Glomerular visceral epithelial cell (primary cell): ENCODE measurements around the gene BZW1.
A peak's percentile ranks its signal among the peaks of the same experiment; 100 is the strongest.
"Not testable (repeated sequence)": the region's sequence is repeated elsewhere in the genome, so short reads cannot be mapped to it uniquely, and the experiment has no call there.

Experiments
- DNase-seq: peaks from one replicate; pipeline ENCODE4 v3.0.0-alpha.2; 2016; ENCODE audit errors: extremely low spot score

BZW1 gene

DNA sequence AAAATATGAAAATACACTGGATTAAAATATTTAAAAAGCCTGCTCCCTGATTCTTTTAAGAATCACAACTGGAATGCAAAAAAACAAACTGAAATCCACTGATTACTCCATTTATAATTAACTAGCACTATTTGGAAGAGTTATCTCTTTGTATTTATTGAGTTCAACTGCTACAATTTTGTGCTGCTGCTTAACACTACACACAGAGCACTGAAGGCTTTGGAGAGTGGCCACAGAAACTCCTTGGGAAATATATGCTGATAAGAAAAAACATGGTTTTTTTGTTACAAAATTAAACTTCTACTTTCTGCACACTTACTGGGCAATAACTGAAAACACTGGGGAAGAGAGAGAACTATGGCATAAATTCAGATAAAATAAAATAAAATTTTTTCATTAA, 19.8 kb upstream of the BZW1 start:
- no peak for DNase-seq

DNA sequence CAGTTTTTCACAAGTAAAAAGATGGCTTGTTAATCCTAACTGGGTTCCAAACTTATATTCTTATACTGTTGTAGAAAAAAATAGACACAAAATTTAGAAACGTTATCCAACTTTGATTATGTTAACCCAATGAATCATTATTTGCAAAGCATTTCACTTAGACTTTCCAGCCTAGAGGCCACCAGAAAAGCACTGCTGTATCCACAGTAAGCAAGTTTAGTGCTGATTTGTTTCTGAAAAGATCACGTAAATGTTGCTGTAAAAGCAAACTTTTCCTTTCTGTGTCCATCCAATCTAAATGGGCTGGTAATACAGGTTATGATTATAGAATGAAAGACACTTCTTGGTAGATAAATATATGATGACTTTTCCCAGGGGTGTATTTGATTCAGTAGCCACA, 17.6 kb upstream of the BZW1 start:
- no peak for DNase-seq

DNA sequence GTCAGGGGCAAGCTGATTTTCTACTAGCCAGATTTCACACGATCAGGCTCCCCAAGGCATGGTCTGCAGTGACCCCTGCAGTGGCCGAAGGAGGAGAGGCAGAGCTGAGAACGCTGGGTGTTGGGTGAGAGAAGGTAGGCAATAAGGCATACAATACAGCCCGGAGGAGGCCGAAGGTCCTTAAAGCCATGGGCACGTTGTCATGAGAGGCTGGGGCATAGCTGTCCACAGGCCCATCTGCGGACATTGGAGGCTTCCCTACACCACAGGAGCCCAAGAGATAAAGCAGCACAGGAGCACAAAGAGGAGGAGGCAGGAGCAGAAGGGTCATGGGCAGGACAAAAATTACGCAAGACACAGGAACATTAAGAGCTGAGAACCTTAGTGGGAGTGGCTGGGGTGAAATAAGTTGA, 16.7 kb upstream of the BZW1 start:
- no peak for DNase-seq

DNA sequence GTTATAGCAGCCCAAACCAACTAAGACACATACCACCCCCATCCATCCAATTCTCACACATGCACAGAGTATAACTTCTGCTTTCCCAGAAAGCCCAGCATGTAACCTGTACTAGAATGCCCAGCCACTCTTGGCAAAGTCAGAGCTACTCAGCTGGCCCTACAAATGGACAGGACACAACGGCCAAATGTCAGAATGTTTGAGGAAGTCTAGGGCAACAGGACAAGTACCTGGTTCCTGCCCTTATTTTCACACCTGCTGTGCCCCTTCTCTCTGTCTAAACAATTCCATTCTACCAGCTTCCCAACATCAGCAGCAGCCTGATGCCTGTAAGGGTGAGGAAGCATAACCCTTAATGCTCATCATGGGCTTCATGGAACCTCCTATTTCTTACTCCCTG, 15.1 kb upstream of the BZW1 start:
- no peak for DNase-seq

DNA sequence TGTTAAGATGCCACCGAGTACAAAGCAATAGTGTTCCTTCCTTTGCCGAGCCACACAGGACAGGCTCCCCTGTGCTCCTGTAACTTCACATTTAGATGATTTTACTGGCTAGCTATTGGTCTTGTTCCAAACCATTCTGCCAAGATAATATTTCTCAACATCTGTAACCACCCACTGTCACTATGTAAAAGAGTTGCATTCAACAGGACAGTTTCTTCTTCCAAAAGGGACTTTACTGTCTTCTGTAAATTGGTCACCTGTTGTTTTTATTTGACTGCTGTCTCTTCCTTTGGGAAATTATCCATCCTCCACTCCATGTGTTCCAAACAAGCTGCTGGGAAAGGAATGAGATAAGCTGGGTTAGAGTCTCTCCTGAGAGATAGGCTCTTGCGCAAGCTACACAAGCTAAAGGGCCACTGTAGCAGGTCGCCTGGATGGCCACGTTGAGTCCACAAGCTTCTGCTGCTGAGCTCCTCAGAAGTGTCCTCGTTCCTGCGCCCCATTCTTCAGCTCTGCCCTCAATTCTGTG, 14.4 kb upstream of the BZW1 start:
- no peak for DNase-seq

DNA sequence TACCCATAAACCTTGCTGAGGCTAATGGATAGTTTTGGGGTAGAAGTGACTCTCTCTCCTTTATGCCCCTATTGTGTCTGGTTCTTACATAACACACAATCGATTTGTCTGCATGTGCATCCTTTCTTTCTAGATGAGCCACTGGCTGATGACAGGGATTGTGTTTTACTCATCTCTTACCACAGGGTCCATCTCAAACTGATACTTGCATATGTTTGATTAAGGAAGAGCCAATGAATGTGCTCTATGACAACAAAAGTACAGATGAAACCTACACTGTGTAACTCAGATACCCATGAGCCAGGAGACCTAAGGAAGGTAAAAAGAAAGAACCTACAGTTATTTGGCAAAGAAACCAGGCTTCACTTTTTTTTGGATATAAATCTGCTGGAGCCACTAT, 13.2 kb upstream of the BZW1 start:
- DNase-seq: no peak

DNA sequence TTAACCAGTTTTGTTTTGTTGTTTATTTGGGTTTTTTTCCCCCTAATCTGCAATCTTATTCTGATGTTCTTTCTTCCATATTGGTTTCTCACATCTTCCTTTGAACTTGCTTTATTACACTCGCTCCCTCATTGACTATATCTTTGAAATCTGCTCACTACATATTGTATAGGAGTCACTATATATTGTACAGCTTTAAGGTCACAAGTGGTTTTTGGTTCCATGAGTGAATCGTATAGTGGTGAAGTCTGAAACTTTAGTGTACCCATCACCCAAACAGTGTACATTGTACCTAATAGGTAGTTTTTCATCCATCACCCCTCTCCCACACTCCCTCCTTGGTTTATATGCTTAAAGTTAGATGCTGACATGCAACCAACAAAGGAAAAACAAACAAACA, 11.3 kb upstream of the BZW1 start:
- no peak for DNase-seq

DNA sequence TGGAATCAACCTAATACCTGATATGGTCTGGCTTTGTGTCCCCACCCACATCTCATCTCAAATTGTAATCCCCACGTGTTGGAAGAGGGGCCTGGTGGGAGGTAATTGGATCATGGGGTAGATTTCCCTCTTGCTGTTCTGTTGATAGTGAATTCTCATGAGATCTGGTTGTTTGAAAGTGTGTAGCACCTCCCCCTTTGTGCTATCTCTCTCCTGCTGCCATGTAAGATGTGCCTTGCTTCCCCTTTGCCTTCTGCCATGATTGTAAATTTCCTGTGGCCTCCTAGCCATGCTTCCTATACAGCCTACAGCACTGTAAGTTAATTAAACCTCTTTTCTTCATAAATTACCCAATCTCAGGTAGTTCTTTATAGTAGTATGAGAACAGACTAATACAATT, 10.3 kb upstream of the BZW1 start:
- DNase-seq: not testable (repeated sequence)

DNA sequence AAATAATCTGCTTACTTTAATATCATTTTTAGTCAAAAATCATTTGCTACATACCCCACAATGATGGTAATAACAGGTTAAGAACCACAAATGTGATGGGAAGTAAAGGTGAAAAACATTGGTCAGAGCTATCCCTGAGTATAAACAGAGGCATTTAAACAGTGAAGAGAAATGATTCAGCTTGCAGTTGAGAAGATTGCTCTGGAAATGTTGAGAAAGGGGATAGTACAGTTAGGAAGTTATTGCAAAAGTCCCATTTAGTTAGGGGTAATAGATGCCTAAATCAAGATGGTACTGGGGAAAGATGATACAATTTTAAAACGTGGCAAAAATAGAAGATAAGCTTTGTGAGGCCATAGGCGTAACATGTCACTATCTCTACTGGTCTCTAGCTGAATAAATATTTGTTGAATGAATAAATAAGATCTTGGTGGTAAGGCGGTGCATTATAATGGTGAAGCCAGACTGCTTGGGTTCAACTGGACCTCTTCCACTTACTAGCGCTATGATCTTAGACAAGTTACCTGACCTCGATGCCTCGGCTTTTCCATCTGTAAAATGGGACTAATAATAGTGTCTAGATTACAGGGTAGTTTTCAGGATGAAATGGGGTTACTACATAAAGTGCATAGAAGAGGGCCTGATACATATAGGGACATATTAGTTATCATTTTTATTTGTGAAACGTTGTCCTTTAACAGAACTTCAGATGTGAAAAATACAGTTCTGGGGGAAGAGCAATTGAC, 2.0 kb upstream of the BZW1 start:
- no peak for DNase-seq

DNA sequence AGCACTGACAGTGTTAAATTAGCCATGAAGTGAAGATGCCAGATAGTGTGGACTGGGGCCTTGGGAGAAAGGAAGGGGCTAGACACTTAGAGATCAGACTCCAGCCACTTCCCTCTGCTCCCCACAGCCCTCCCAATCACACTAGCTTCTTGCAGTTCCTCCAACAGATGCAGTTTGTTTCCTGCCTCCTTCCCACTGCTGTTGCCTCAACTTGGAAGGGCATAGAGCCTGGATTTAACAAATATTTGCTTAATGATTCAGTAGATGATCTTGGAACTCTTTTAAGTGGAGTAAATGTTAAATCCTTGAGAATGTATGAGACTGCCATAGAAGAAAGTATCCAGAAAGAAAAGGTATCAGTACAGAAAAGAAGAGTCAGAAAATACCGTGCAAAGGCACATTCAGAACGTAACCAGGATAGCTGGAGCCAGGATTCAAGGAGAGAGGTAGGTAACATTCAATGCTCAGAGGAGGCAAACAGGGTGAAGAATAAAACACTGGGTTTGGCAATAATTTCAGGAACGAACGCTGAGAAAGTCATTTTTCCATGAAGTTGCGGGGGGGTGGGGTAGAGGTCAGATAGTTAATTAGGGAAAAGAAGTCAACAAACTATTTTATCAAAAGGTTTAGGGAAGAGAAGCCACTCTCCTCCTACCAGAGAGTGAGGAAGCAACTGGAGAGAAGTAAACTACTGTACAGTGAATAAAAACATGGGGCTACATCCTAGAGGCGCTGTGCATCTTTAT, 1.3 kb upstream of the BZW1 start:
- peak; percentile 26 for DNase-seq

DNA sequence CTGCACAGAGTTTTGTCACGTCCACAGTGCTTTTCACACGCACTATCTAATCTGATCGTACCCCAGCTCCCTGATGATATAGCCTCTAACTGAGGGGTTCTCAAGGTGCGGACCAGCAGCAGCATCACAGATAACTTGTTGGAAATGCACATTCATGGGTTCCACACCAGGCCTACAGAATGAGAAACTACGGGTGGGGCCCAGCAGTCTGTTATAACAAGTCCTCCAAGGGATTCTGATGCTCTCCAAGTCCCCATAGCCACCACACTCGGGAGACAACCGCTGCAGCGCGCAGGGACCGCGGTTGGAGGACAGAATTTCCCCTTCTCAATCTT, 745 bp upstream of the BZW1 start:
- no peak for DNase-seq

DNA sequence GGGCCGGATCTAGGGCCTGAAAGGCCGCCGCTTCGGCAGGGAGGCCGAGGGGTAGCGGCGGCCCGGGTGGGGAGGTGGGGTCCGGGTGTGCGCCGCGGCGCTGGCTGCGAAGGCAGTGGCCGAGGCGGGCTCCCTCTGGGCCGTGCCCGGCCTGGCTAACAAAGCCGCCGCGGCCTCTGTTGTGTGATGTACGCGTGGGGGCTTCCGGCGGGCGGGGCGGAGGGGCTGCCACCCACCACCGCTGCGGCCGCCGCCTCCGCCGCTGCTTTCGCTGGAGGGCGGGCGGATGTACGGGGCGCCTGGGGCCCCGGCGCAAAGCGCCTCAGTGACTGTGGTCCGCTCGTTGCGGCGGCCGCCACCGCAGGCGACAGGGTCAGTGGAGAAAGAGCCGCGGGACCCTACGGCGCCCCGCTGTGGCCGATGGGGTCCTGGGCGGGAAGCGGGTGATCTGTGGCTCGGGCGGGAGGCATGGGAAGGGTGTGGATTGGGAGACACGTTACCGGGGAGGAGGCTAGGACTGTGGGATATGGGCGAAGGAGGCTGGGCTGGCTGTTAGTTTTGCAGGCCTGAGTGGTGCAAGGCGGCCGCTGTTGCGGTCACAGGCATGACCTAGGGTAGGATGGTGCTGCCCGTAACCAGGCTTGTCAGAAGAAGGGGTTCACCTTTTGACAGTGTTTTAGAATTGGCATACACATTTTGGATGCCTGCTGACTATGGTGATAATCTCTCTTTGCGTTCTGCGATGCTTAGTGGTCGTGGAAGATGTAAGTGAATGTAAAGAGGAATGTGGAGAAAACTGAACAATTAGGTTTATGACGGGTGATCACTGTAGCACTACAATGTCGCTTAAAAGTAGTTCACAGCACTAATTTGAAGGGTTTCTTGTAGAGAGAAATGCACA, 662 bp downstream of the BZW1 start:
- peak; percentile 82 for DNase-seq

DNA sequence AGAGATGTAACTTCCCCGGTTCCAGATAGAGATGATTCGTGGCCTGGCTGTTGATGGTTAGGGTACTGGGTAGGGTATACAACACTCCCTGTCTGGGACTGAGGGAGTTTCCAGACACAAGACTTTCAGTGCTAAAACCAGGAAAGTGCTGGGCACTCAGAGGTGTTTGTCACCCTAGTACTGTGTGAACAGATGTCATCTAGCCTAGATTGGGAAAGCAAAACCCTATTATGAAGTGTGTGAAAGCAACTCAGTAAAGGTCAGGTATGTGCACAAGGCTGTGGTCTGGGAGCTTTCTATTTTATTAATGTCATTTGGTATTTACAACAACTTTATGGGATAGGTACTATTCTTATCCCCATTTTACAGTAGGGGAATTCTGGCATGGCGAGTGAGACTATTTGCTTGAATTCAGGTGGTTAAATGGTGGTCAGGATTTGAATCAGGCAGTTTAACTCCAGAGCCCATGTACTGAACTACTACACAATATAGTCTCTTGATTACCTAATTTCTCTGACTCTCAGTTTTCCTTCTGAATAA, 2.6 kb downstream of the BZW1 start:
- DNase-seq: no peak

DNA sequence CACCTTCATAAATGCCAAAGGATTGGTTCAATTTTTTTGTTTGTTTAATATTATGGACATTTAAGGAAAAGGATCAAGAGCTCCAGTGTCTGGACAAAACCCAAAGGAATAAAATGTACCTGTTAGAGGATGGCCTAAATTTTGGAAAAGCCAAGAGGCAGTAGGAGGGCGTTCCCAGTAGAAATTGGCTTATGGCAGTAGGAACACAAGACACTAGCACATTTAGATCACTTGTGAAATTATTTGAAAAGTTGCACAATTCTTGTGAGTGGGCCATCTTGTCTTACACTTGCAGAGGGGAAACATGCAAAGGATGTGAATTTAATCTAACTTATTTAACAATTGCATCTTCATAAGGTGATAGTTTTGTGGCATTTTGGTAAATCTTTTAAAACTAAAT, 3.2 kb downstream of the BZW1 start:
- no peak for DNase-seq

DNA sequence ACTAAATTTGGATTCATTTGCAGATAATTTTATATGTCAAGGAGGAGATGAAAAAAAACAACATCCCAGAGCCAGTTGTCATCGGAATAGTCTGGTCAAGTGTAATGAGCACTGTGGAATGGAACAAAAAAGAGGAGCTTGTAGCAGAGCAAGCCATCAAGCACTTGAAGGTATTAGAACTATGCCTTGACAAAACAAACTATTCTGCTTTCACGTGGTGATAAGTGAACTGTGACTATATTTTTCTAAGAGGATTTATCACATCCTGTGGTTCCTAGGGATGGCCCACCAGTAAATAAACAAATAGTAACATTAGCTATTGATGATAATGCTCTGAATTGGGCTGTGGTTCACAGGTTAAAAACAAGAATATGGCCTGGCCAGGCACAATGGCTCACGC, 7.0 kb downstream of the BZW1 start:
- not testable (repeated sequence) for DNase-seq

DNA sequence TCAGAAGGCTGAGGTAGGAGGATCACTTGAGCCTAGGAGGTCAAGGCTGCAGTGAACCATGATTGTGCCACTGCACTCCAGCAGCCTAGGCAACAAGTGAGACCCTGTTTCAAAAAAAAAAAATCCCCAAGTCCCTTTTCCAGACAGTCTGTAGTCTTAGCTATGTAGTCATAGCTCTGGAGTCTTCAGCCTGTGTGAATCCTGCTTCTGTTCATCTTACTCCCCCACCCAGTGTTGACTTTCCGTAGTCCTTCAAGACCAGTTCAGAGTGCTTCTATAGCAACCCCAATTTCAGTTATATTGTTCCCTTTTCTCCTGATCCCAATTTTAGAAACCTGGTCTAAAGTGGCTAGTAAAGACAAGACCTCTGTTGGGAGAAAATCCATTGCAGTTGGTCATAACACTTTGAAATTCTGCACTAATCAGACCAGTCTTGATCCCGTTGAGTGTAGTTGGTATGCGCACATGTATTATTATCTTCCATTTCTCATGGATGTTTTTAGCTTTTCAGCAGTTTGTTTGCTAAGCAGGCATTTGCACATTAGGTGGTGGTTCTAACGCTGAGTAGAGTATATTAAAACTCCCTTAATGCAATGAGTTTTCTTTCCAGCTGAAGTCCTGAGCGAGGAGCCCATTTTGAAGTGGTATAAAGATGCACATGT, 9.0 kb downstream of the BZW1 start:
- no peak for DNase-seq

DNA sequence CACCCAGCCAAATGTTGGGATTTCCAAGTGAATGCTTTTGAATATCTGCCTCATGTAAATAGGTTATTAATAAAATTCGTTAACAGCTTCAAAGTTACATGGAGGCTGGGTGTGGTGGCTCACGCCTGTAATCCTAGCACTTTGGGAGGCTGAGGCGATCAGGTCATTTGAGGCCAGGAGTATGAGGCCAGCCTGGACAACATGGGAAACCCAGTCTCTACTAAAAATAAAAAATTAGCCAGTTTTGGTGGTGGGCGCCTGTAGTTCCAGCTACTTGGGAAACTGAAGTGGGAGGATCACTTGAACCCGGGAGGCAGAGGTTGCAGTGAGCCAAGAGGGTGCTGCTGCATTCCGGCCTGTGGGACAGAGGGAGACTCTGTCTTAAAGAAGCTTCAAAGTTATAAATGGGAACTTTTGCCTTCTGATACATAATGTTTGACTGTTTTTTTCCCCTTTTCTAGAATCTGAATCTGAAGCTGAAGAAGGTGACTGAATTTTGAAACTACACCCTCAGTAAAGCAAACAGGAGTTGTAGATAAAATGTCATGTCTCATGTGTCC, 10.1 kb downstream of the BZW1 start:
- no peak for DNase-seq

DNA sequence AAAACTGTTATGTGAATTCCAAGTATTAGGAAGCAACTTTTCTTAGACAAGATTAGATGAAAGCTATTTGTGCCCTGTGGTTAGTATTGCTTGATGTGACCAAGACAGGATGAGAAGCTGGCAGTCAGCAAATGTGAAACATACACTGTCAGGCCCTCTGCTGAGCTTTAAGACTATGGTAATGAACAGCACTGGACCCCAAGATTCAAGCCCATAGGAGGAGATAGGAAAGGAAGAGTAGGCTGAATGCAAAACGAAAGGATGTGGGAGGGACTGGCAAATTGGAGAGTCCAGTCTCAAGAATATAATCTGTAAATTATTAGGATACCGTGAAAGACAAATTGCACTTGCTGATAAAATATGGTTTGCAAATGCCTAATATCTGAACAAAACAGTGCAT, 16.4 kb downstream of the BZW1 start:
- no peak for DNase-seq

DNA sequence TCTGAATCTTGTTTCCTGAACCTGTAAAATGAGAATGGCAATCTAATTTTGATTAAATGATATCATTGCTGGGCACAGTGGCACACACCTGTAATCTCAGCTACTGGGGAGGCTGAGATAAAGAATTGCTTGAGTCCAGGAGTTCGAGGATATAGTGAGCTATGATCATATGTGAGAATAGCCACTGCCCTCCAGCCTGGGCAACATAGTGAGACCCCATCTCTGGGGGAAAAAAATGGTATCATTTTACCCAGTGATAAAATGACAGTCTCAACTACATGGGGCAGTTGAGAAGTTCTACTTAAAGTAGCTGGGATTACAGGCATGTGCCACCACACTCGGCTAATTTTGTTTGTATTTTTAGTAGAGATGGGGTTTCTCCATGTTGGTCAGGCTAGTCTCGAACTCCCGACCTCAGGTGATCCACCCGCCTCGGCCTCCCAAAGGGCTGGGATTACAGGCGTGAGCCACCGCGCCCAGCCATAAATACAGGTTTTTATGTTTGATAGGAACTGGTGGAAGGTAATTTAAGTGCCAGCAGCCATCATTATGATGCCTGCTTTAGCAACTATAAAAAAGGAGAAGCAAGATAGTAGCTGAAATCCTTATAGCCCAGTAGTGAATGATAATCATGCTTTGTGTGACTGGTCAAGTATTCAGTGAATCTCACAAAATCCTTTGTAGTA, 17.0 kb downstream of the BZW1 start:
- DNase-seq: no peak

DNA sequence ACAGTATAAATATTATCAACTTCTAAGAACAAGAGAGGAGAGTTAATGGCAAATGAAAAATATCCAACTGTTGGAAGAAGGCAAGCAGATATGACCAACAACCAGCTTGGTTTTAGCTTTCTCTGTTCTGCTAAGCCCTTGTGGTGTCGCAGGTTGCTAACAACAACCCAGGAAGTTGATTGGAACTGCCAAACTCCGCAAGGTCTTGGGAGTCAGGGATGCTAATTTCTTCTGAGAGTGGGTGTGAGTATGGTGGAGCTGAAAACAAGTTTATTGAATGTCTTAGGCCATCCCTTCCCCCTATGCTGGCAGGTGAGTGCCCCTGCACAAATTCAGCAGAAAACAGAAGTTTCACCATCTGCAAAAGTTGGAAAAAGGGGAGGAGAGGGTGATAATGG, 17.5 kb downstream of the BZW1 start:
- DNase-seq: no peak

DNA sequence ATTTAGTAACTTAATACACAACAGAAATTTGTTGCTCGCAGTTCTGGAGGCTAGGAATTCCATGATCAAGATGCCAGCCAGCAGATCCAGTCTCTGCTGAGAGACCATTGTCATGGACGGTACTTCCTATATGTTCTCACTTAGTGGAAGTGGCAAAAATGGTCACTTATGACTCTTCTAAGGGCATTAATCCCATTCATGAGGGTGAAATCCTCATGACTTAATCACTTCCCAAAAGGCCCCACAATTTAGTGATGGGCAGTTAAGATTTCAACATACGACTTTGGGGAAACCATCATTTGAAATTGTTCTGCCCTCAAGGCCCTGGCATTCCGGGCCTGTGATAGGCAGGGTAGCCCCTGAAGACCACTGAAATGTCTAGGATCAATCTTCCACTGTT, 23.0 kb downstream of the BZW1 start:
- no peak for DNase-seq
